ENCODE results near the gene CYP4F12.
"Not testable (repeated sequence)": the region's sequence is repeated elsewhere in the genome, so short reads cannot be mapped to it uniquely, and the experiment has no call there.

The CYP4F12 gene

GRCh38 chr19:15642807-15643206, 30.1 kb upstream of the CYP4F12 start:
- no peak overlapping the region for H3K27ac ChIP-seq
- TF ChIP-seq, protein P1, sequence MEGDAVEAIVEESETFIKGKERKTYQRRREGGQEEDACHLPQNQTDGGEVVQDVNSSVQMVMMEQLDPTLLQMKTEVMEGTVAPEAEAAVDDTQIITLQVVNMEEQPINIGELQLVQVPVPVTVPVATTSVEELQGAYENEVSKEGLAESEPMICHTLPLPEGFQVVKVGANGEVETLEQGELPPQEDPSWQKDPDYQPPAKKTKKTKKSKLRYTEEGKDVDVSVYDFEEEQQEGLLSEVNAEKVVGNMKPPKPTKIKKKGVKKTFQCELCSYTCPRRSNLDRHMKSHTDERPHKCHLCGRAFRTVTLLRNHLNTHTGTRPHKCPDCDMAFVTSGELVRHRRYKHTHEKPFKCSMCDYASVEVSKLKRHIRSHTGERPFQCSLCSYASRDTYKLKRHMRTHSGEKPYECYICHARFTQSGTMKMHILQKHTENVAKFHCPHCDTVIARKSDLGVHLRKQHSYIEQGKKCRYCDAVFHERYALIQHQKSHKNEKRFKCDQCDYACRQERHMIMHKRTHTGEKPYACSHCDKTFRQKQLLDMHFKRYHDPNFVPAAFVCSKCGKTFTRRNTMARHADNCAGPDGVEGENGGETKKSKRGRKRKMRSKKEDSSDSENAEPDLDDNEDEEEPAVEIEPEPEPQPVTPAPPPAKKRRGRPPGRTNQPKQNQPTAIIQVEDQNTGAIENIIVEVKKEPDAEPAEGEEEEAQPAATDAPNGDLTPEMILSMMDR (conservative IDR thresholded peaks at IDR 0.05) = no peak

- no peak overlapping the region for H3K27ac ChIP-seq
- TF ChIP-seq, protein P1 (conservative IDR thresholded peaks at IDR 0.05) = no peak
Observed at GRCh38 chr19:15643387-15643786, 29.5 kb upstream of the CYP4F12 start.

DNA sequence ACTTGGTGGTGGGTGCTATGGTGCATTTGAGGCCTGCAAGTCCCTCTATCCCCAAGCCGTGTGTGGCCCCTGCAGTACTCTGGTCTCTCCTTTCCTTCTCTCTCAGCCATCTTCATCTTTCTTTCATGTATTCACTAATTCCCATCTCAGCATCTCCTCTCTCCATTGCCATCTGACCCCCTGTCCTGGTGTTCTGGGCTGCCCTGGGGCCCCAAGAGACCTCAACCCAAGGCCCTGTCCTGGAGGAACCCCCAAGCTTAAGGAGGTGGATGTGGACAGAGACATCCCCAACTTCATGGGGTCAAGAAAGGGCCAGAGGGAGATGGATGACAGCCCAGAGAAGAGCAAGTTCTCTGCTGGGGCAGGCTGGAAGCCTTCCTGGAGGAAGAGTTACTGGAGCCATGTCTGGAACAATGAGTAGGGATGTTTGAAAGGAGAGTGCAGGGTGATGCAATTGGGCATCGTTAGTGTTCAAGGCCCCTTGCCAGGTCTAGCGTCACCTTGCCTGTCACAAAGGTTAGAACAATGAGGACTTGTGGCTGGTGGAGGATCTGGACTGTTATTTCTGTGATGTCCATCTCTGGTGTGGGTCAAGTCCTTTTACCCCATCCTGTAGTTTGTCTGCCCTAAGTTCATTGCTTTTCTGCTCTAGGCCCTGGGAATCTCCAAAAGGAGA, 28.7 kb upstream of the CYP4F12 start:
- no peak overlapping the region for H3K27ac ChIP-seq
- TF ChIP-seq, protein P1 (conservative IDR thresholded peaks at IDR 0.05) = no peak

GRCh38 chr19:15644816-15645215, 28.1 kb upstream of the CYP4F12 start:
- H3K27ac ChIP-seq = no peak overlapping the region
- TF ChIP-seq, protein P1 (conservative IDR thresholded peaks at IDR 0.05) = no peak

DNA sequence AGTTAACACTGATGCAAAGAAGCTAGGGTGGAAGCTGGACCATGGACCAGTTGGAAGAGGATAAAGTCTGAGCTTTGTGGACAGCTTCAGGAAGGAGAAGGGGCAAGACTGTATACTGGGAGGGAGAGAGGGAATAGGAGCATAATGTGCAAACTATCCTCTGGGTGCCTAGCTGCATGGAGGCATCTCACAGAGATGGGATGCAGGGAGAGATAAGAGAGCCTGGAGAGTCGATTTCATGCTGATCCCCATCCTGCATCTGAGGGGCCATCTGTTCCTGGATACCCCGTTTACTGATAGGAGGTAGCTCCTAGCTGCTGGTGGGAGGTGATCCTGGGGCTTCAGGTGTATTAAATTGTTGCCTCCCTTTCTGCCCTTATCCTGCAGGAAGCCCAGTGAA, 23.4 kb upstream of the CYP4F12 start:
- no peak overlapping the region for H3K27ac ChIP-seq
- TF ChIP-seq, protein P1 (conservative IDR thresholded peaks at IDR 0.05) = no peak

- H3K27ac ChIP-seq = not testable (repeated sequence)
Observed at GRCh38 chr19:15650123-15650522, 22.8 kb upstream of the CYP4F12 start.

DNA sequence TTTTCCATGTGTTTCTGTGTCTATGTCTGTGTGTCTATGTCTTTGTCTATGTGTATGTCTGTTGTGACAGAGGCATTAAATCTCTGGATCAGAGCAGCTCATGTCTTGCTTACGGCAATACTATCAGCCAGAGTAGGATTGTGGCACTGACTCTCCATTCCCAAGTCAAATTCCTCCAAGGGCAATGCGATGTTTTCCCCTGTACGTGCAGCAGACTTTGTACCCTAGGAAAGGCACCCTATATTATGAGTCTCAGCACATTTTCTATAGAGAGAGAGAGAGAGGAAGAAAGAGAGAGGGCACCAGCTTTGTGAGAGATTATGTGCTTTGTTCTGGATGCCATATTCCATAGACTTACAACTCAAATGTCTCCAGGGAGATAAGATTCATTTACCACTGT, 21.1 kb upstream of the CYP4F12 start:
- H3K27ac ChIP-seq = no peak overlapping the region
- TF ChIP-seq, protein P1 (conservative IDR thresholded peaks at IDR 0.05) = no peak

DNA sequence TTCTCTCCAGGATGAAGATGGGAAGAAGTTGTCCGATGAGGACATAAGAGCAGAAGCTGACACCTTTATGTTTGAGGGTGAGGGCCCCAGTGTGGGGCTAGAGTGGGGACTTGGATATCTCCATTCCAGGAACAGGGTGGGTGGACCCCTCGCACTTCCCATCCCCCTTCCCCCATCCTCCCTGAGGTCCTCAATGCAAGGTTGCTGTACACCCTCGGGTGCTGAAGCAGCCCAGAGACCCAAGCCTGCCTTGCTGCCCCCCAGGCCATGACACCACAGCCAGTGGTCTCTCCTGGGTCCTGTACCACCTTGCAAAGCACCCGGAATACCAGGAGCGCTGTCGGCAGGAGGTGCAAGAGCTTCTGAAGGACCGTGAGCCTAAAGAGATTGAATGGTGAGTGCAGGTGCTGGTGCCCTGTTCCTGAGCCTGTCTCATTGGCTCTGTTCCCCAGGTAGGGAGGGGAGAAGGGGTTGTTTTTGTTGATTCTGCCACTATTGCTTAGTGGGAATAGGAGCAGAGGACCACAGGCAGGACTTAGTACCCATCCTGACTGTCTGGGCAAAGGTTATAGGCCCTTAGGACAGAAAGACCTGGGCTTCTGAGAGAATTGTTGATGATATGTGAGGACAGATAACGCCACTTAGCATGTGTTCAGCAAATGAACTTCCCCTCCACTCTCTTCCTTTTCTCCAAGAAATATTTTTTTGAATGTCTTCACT, 20.2 kb upstream of the CYP4F12 start:
- TF ChIP-seq, protein P1 (conservative IDR thresholded peaks at IDR 0.05) = no peak
- H3K27ac ChIP-seq = no peak overlapping the region
